IMR-90 (cell line): ENCODE measurements around the gene PDIA3. TPM values are rescaled to one million over a fixed set of nuclear protein-coding genes. Genes with fewer than 3 reads are reported as not detected.

ENCODE experiments used
- ATAC-seq: fragments of 200-7000 bp; cut with Tn5 transposase; 2 replicates; pipeline ENCODE4 v1.9.1; 2020; ENCODE audit warnings: low read depth, mild to moderate bottlenecking, moderate library complexity
- BruUV-seq: library from RNA; stranded (reverse); fragments of 400-500 nt; replicated peaks from 2 replicates; lab custom pipeline; 2021; lab: Mats Ljungman, UMichigan
- CTCF ChIA-PET: fragments of 300-600 bp; formaldehyde crosslinking; extraction: SDS; loops from one replicate; lab custom pipeline; 2021; ENCODE audit warnings: antibody characterized with exemption; lab: Yijun Ruan, JAX
- POLR2A ChIA-PET: fragments of 300-600 bp; sonication (Branson Sonifier 250); formaldehyde crosslinking; loops from one replicate; lab custom pipeline; 2022; ENCODE audit warnings: antibody characterized with exemption; ENCODE audit not compliant: unreplicated experiment; lab: Charles Lee
- DNase-seq: peaks from one replicate; pipeline ENCODE4 v3.0.0; 2013
- H2AFZ ChIP-seq: replicated peaks from 2 replicates; pipeline ENCODE3; 2013; ENCODE audit warnings: low read length, mild to moderate bottlenecking; ENCODE audit not compliant: poor library complexity
- H2AK5ac ChIP-seq: 2 replicates; pipeline ENCODE4 v1.6.1; 2013; ENCODE audit warnings: low read depth, low read length, inconsistent platforms
- H2AK9ac ChIP-seq: replicated peaks from 2 replicates; pipeline ENCODE3; 2013; ENCODE audit warnings: mild to moderate bottlenecking, low read depth, low read length, moderate library complexity; ENCODE audit not compliant: poor library complexity
- H2BK120ac ChIP-seq: 2 replicates; pipeline ENCODE4 v1.6.1; 2013; ENCODE audit warnings: low read depth, low read length, inconsistent platforms
- H2BK15ac ChIP-seq: 3 replicates; pipeline ENCODE4 v1.6.1; 2013; ENCODE audit warnings: low read depth, low read length, inconsistent platforms
- H2BK20ac ChIP-seq: 2 replicates; pipeline ENCODE4 v1.6.1; 2013; ENCODE audit warnings: low read depth, mild to moderate bottlenecking, inconsistent platforms, low read length, moderate library complexity
- H2BK5ac ChIP-seq: 2 replicates; pipeline ENCODE4 v1.6.1; 2013; ENCODE audit warnings: mild to moderate bottlenecking, low read depth, low read length, inconsistent platforms; ENCODE audit not compliant: poor library complexity, severe bottlenecking
- H3K14ac ChIP-seq: replicated peaks from 2 replicates; pipeline ENCODE4 v1.6.1; 2013; ENCODE audit warnings: low read depth, low read length, inconsistent platforms
- H3K18ac ChIP-seq: 2 replicates; pipeline ENCODE4 v1.6.1; 2013; ENCODE audit warnings: low read depth, low read length, control low read depth
- H3K23ac ChIP-seq: 2 replicates; pipeline ENCODE4 v1.6.1; 2013; ENCODE audit warnings: low read depth, low read length, inconsistent platforms
- H3K27ac ChIP-seq: 2 replicates; pipeline ENCODE4 v1.5.1; 2013; ENCODE audit warnings: mild to moderate bottlenecking, control low read depth, low read length; ENCODE audit not compliant: insufficient read depth
- H3K27me3 ChIP-seq: 2 replicates; pipeline ENCODE4 v1.6.1; 2013; ENCODE audit warnings: low read length; ENCODE audit not compliant: control insufficient read depth, insufficient read depth
- H3K36me3 ChIP-seq: 2 replicates; pipeline ENCODE4 v1.6.1; 2013; ENCODE audit warnings: low read length, mixed read lengths; ENCODE audit not compliant: control insufficient read depth, insufficient read depth
- H3K4ac ChIP-seq: 2 replicates; pipeline ENCODE4 v1.6.1; 2013; ENCODE audit warnings: low read depth, low read length, inconsistent platforms
- H3K4me1 ChIP-seq: 2 replicates; pipeline ENCODE4 v1.6.1; 2013; ENCODE audit warnings: low read length, mixed read lengths; ENCODE audit not compliant: control insufficient read depth, insufficient read depth
- H3K4me2 ChIP-seq: 2 replicates; pipeline ENCODE4 v1.6.1; 2013; ENCODE audit warnings: low read depth, mild to moderate bottlenecking, control low read depth, low read length, moderate library complexity
- H3K4me3 ChIP-seq: 2 replicates; pipeline ENCODE4 v1.5.1; 2013; ENCODE audit warnings: low read depth, mild to moderate bottlenecking, control low read depth, low read length, moderate library complexity; ENCODE audit not compliant: insufficient read depth
- H3K56ac ChIP-seq: 2 replicates; pipeline ENCODE4 v1.6.1; 2013; ENCODE audit warnings: low read length, inconsistent platforms; ENCODE audit not compliant: insufficient read depth; ENCODE audit errors: extremely low read depth
- H3K79me1 ChIP-seq, 2 experiments: 2 replicates each; pipeline ENCODE4 v1.6.1; 2013; ENCODE audit warnings: low read length in 2 of 2, inconsistent platforms in 1 of 2, low read depth in 1 of 2
- H3K9ac ChIP-seq: 2 replicates; pipeline ENCODE4 v1.6.1; 2013; ENCODE audit warnings: low read depth, low read length, control low read depth
- H3K9me1 ChIP-seq: 2 replicates; pipeline ENCODE4 v1.6.1; 2013; ENCODE audit warnings: low read length, inconsistent platforms; ENCODE audit not compliant: insufficient read depth
- H3K9me3 ChIP-seq: 2 replicates; pipeline ENCODE4 v1.6.1; 2013; ENCODE audit warnings: low read length; ENCODE audit not compliant: control insufficient read depth, insufficient read depth
- H4K20me1 ChIP-seq: 2 replicates; pipeline ENCODE4 v1.6.1; 2013; ENCODE audit warnings: low read length, inconsistent platforms; ENCODE audit not compliant: insufficient read depth
- H4K5ac ChIP-seq: 2 replicates; pipeline ENCODE4 v1.6.1; 2013; ENCODE audit warnings: mild to moderate bottlenecking, low read depth, low read length, control low read depth
- H4K8ac ChIP-seq, 2 experiments: 2 replicates each; pipeline ENCODE4 v1.6.1; 2013; ENCODE audit warnings: low read depth in 2 of 2, low read length in 2 of 2, control low read depth in 1 of 2, inconsistent platforms in 1 of 2
- H4K91ac ChIP-seq: 2 replicates; pipeline ENCODE4 v1.6.1; 2013; ENCODE audit warnings: low read depth, low read length, inconsistent platforms; ENCODE audit not compliant: insufficient read depth
- CHD1 ChIP-seq: IDR thresholded peaks from 2 replicates; pipeline ENCODE4 v1.6.1; 2012; ENCODE audit warnings: low read depth, low read length, improper control_type of control experiment
- FOS ChIP-seq: fragments of 150-350 bp; IDR thresholded peaks from 2 replicates; pipeline ENCODE4 v1.6.1; 2016; ENCODE audit warnings: low read depth, low read length
- MAZ ChIP-seq: IDR thresholded peaks from 2 replicates; pipeline ENCODE4 v1.6.1; 2012; ENCODE audit warnings: low read depth, mild to moderate bottlenecking, low read length, improper control_type of control experiment, moderate library complexity, borderline replicate concordance
- MXI1 ChIP-seq: IDR thresholded peaks from 2 replicates; pipeline ENCODE4 v1.6.1; 2012; ENCODE audit warnings: low read depth, mild to moderate bottlenecking, low read length, moderate library complexity, borderline replicate concordance
- NFE2L2 ChIP-seq: fragments of 150-350 bp; IDR thresholded peaks from 2 replicates; pipeline ENCODE4 v1.6.1; 2016; ENCODE audit warnings: low read depth, mild to moderate bottlenecking, low read length
- POLR2A ChIP-seq: IDR thresholded peaks from 2 replicates; pipeline ENCODE4 v1.6.1; 2012; ENCODE audit warnings: mild to moderate bottlenecking, low read depth, low read length
- RAD21 ChIP-seq: IDR thresholded peaks from 2 replicates; pipeline ENCODE4 v1.6.1; 2012; ENCODE audit warnings: low read length, improper control_type of control experiment
- SMC3 ChIP-seq: fragments of 150-350 bp; IDR thresholded peaks from 2 replicates; pipeline ENCODE4 v1.6.1; 2016; ENCODE audit warnings: low read depth, mild to moderate bottlenecking, antibody characterized with exemption, low read length, moderate library complexity
- WGBS, 2 experiments: methylation state at CpG; one replicate each; pipeline versions ENCODE4 v1.1.5 to v1.1.7; 2013; ENCODE audit warnings: missing lambda C conversion rate in 2 of 2; ENCODE audit not compliant: insufficient read length in 1 of 2; ENCODE audit errors: extremely low coverage in 2 of 2; 5-methylcytosine and 5-hydroxymethylcytosine counted together
- dilution Hi-C: fragments of 300-500 bp; cut with HindIII; formaldehyde crosslinking; loops from one replicate; pipeline ENCODE4 v1.14.3; 2018; ENCODE audit warnings: low sequenced_read_pairs; ENCODE audit not compliant: unreplicated experiment
- in situ Hi-C: fragments of 300-500 bp; cut with MboI; formaldehyde crosslinking; loops from 3 replicates; pipeline ENCODE4 v1.14.3; 2019; ENCODE audit warnings: low sequenced_read_pairs, inconsistent platforms, mixed read lengths
- intact Hi-C: fragments of 100-400 bp; cut with micrococcal nuclease; formaldehyde crosslinking; loops from 2 replicates; pipeline ENCODE4 v1.10.0; 2022
- polyA plus RNA-seq, 3 experiments: library from polyadenylated mRNA; depleted of rRNA; stranded (reverse); fragments of >200 nt; gene quantifications; 2 replicates each; pipeline ENCODE4 v1.2.3, GENCODE V29; 2012; ENCODE audit warnings: low replicate concordance in 1 of 3
- total RNA-seq: library from RNA; depleted of rRNA; stranded (reverse); fragments of >200 nt; gene quantifications from 2 replicates; pipeline ENCODE4 v1.2.3, GENCODE V29; 2012
- TF ChIP-seq, protein P1 (sequence below): conservative IDR thresholded peaks from 2 replicates; pipeline ENCODE4 v1.5.1; 2012; ENCODE audit warnings: mild to moderate bottlenecking, low read depth, low read length, improper control_type of control experiment
- TF ChIP-seq, protein P2 (sequence below): fragments of 150-350 bp; IDR thresholded peaks from 2 replicates; pipeline ENCODE4 v1.6.1; 2017; ENCODE audit warnings: mild to moderate bottlenecking, antibody characterized with exemption, low read length, low read depth

PDIA3 gene
- total and polyA plus RNA-seq, 2 of the 4 experiments (the other 2 are of a cell fraction): 103 to 396 TPM

DNA sequence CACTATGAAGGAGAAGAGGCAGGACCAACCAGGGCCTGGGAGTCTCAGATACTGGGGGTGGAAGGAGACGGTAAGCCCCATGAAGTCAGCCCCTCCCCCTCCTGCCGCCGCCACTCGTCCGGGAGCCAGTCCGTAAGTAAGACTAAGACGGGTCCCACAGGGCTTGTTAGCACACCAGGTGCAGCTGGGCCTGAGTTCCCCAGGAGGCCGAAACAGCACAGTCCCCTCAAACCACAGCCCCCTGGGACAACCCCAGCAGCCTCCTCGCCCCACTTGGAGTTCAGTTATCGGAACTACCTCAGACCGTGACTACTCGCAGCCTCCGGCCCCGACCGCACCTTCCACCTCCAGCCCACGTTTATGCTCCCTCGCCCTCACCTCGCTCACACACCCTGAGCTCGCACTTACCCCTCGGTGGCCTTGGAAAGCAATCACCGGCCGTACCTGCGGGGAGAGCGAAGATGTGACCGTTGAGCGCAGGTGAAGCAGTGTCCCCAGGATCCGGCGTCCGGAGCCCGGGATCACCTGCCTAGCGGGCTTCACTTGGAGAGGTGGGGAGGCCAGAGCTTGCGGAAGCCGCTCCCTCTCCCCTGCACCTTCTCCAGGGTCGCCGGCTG, 30.0 kb downstream of the PDIA3 start (continued):
- TF ChIP-seq CHD1: no peak

DNA sequence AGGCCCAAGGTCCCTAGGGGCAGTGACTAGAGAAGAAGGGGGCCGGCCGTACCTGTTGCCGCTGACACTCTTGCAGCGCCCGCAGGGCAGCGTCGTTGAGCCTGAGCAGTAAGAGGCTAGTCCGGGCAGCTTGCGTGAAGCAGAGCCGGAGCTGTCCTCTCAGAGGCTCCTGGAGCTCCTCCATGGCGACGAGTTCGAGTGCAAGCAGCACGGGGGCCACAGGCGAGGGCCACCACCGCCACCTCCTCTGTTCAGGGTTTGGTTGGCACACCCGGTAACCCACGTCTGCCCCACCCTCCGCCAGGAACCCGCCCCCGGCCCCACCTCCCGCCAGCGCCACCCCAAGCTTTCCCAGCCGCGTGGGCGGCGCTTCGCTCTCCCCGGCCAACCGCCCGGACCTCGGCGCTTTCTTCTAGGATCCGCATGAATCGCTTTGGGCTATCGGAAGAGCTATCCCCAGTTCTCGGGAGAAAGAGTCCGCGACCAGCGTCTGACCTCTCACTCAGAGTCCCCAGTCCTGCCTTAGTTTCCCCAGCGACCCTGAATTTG, 30.6 kb downstream of the PDIA3 start, which contains the start of gene ELL3:
Gene ELL3 (minus strand): TSS at position 249 of the 549 bp plus-strand sequence. CDS start 65 bp downstream, at position 184.
- peak within 1 kb of the TSS; percentile 69 for H2BK5ac ChIP-seq
- H3K27me3 ChIP-seq: no peaks in the 10 kb centered on the region
- H4K5ac ChIP-seq: peak within 1 kb of the TSS; percentile 84; the same call in 1 of the 2 replicates
- H3K4me2 ChIP-seq: peak within 1 kb of the TSS; percentile 97
- H3K9me3 ChIP-seq: no peaks in the 10 kb centered on the region
- H4K91ac ChIP-seq: no peak within 1 kb of the TSS; the same call in 1 of the 2 replicates
- peak within 1 kb of the TSS; percentile 83 for H3K14ac ChIP-seq
- H2BK20ac ChIP-seq: no peak within 1 kb of the TSS
- 4% methylated on average over 28 of the region's 41 CpGs; no CpG with 5 or more reads in 1 of the 2 experiments for WGBS, 2 experiments
- H3K27ac ChIP-seq: peak within 1 kb of the TSS; percentile 56
- H4K8ac ChIP-seq: peak within 1 kb of the TSS; percentile 20 to 90; a peak in 3 of 4 replicates
- peak within 1 kb of the TSS; percentile 78 for H3K23ac ChIP-seq
- peak within 1 kb of the TSS; percentile 86 for H3K56ac ChIP-seq
- H2BK120ac ChIP-seq: peak within 1 kb of the TSS; percentile 78
- ChIA-PET CTCF (interaction anchor here (0.5 to 1.0 kb wide), 6 partner anchors 9 to 289 kb away, joined by 3 to 5 read pairs (median 3); partner anchors contain the start of gene SERF2), POLR2A (interaction anchor here (0.6 kb wide), 1 partner anchor 17 kb away, joined by 7 read pairs; no protein-coding TSS in a partner anchor)
- intact Hi-C loops: loop anchor here (10.0 kb wide), 1 partner anchor 262 kb away; the partner anchor contains the start of gene MAP1A
- 0 out of 2 replicates have a peak within 1 kb of the TSS, but pooled peaks have one; percentile 7 for H3K18ac ChIP-seq
- peak; percentile 59 for DNase-seq
- H2BK15ac ChIP-seq: peak within 1 kb of the TSS; percentile 31; the same call in 1 of the 3 replicates
- in situ Hi-C loops: no loop called here
- H2AFZ ChIP-seq: peak within 1 kb of the TSS; percentile 96
- H3K36me3 ChIP-seq: peaks cover 9% of the 10 kb centered on the region
- no peaks in the 10 kb centered on the region; the same call in 1 of the 2 replicates for H4K20me1 ChIP-seq
- dilution Hi-C loops: no loop called here
- peaks cover 1 to 6% of the 10 kb centered on the region in 2 experiments; a peak in 2 of 4 replicates for H3K79me1 ChIP-seq
- no TSS peak for BruUV-seq
- H2AK9ac ChIP-seq: peak within 1 kb of the TSS; percentile 84
- H3K4me3 ChIP-seq: peak within 1 kb of the TSS; percentile 74
- peaks cover 5% of the 10 kb centered on the region; the same call in 1 of the 2 replicates for H3K4me1 ChIP-seq
- ATAC-seq: peak; percentile 87
- H3K4ac ChIP-seq: peak within 1 kb of the TSS; percentile 70
- 0 out of 2 replicates have a peak, but pooled peaks cover 4% of the 10 kb centered on the region for H3K9me1 ChIP-seq
- peak within 1 kb of the TSS; percentile 73 for H2AK5ac ChIP-seq
- peak within 1 kb of the TSS; percentile 61 for H3K9ac ChIP-seq
- no peak for TF ChIP-seq MXI1
- TF ChIP-seq, protein P1, sequence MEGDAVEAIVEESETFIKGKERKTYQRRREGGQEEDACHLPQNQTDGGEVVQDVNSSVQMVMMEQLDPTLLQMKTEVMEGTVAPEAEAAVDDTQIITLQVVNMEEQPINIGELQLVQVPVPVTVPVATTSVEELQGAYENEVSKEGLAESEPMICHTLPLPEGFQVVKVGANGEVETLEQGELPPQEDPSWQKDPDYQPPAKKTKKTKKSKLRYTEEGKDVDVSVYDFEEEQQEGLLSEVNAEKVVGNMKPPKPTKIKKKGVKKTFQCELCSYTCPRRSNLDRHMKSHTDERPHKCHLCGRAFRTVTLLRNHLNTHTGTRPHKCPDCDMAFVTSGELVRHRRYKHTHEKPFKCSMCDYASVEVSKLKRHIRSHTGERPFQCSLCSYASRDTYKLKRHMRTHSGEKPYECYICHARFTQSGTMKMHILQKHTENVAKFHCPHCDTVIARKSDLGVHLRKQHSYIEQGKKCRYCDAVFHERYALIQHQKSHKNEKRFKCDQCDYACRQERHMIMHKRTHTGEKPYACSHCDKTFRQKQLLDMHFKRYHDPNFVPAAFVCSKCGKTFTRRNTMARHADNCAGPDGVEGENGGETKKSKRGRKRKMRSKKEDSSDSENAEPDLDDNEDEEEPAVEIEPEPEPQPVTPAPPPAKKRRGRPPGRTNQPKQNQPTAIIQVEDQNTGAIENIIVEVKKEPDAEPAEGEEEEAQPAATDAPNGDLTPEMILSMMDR: no peak
- TF ChIP-seq MAZ: no peak
- TF ChIP-seq FOS: no peak
- no peak for TF ChIP-seq POLR2A
- TF ChIP-seq SMC3: no peak
- TF ChIP-seq, protein P2, sequence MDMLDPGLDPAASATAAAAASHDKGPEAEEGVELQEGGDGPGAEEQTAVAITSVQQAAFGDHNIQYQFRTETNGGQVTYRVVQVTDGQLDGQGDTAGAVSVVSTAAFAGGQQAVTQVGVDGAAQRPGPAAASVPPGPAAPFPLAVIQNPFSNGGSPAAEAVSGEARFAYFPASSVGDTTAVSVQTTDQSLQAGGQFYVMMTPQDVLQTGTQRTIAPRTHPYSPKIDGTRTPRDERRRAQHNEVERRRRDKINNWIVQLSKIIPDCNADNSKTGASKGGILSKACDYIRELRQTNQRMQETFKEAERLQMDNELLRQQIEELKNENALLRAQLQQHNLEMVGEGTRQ: no peak
- TF ChIP-seq NFE2L2: no peak
- no peak for TF ChIP-seq CHD1
- no peak for TF ChIP-seq RAD21
